GM12878 (cell line): ENCODE measurements around the gene SNX3. TPM values are rescaled to one million over a fixed set of nuclear protein-coding genes. Genes with fewer than 3 reads are reported as not detected.

Experiments used
- ATAC-seq: fragments of 200-7000 bp; cut with Tn5 transposase; 3 replicates; pipeline ENCODE4 v1.9.1; 2020; ENCODE audit warnings: mild to moderate bottlenecking, moderate library complexity
- BruUV-seq: library from RNA; stranded (reverse); fragments of 400-500 nt; replicated peaks from 2 replicates; lab custom pipeline; 2021; lab: Mats Ljungman, UMichigan
- CTCF ChIA-PET: fragments of 300-600 bp; sonication (Branson Sonifier 250); formaldehyde crosslinking; extraction: SDS; loops from one replicate; lab custom pipeline; 2021; ENCODE audit warnings: inconsistent platforms; lab: Yijun Ruan, JAX
- POLR2A ChIA-PET: fragments of 350-600 bp; formaldehyde crosslinking; extraction: SDS; loops from one replicate; lab custom pipeline; 2021; ENCODE audit warnings: inconsistent platforms; lab: Charles Lee
- RAD21 ChIA-PET: fragments of 300-600 bp; sonication (Branson Sonifier 250); formaldehyde crosslinking; loops from one replicate; lab custom pipeline; 2023; ENCODE audit warnings: antibody characterized with exemption; ENCODE audit not compliant: unreplicated experiment; lab: Charles Lee
- SMC1A ChIA-PET: fragments of 300-600 bp; sonication (Branson Sonifier 250); formaldehyde crosslinking; loops from one replicate; lab custom pipeline; 2023; ENCODE audit not compliant: unreplicated experiment, uncharacterized antibody; lab: Charles Lee
- DNase-seq: peaks from one replicate; pipeline ENCODE4 v3.0.0-alpha.2; 2011; ENCODE audit warnings: low read depth, low spot score
- FAIRE-seq: peaks from 3 replicates; lab custom pipeline; 2011; peaks lifted over from hg19 to GRCh38; lab: Jason Lieb, UNC
- H2AFZ ChIP-seq: 2 replicates; pipeline ENCODE4 v1.6.0; 2011; ENCODE audit warnings: low read depth, low read length, control low read depth; ENCODE audit not compliant: control insufficient read depth
- H3K27ac ChIP-seq: 2 replicates; pipeline ENCODE4 v1.5.1; 2011; ENCODE audit warnings: control low read depth; ENCODE audit not compliant: control insufficient read depth, insufficient read depth
- H3K27me3 ChIP-seq, 2 experiments: replicated peaks in 1 of 2; 2 replicates each; pipeline versions ENCODE4 v1.6.0 to v1.6.1; 2011; ENCODE audit warnings: low read length in 1 of 2; ENCODE audit not compliant: control insufficient read depth in 2 of 2, insufficient read depth in 2 of 2
- H3K36me3 ChIP-seq, 2 experiments: 2 replicates each; pipeline ENCODE4 v1.5.1; 2011; ENCODE audit warnings: low read length in 1 of 2; ENCODE audit not compliant: control insufficient read depth in 2 of 2, insufficient read depth in 2 of 2
- H3K4me1 ChIP-seq: 2 replicates; pipeline ENCODE4 v1.6.1; 2011; ENCODE audit warnings: mild to moderate bottlenecking, low read length, moderate library complexity, mixed read lengths; ENCODE audit not compliant: control insufficient read depth, insufficient read depth
- H3K4me2 ChIP-seq: 2 replicates; pipeline ENCODE4 v1.6.0; 2011; ENCODE audit warnings: control low read depth; ENCODE audit not compliant: control insufficient read depth, insufficient read depth
- H3K4me3 ChIP-seq: fragments of 200-600 bp; sonication (generic); 2 replicates; pipeline ENCODE4 v1.5.1; 2016
- H3K79me2 ChIP-seq: 2 replicates; pipeline ENCODE4 v1.6.0; 2011; ENCODE audit warnings: low read length; ENCODE audit not compliant: control insufficient read depth, insufficient read depth
- H3K9ac ChIP-seq: 2 replicates; pipeline ENCODE4 v1.8.0; 2011; ENCODE audit warnings: low read length, control low read depth, mixed read lengths; ENCODE audit not compliant: control insufficient read depth, insufficient read depth
- H3K9me3 ChIP-seq: replicated peaks from 3 replicates; pipeline ENCODE4 v1.5.1; 2011; ENCODE audit warnings: mild to moderate bottlenecking, low read length; ENCODE audit not compliant: control insufficient read depth, insufficient read depth
- H4K20me1 ChIP-seq: 2 replicates; pipeline ENCODE4 v1.6.0; 2011; ENCODE audit not compliant: control insufficient read depth, insufficient read depth
- ASH2L ChIP-seq: fragments of 300-600, 200-600 bp; sonication (generic); IDR thresholded peaks from 2 replicates; pipeline ENCODE4 v1.6.1; 2017; ENCODE audit warnings: low read depth, mild to moderate bottlenecking, borderline replicate concordance
- MYB ChIP-seq: fragments of 150-350 bp; IDR thresholded peaks from 2 replicates; pipeline ENCODE4 v1.6.1; 2014; ENCODE audit warnings: mild to moderate bottlenecking, low read depth, low read length, borderline replicate concordance
- SREBF2 ChIP-seq: IDR thresholded peaks from 2 replicates; pipeline ENCODE4 v1.6.1; 2012; ENCODE audit warnings: mild to moderate bottlenecking, low read length
- SUZ12 ChIP-seq: fragments of 200-600 bp; sonication (generic); IDR thresholded peaks from one replicate; pipeline ENCODE4 v1.6.1; 2018; ENCODE audit warnings: antibody characterized with exemption, mild to moderate bottlenecking; ENCODE audit not compliant: unreplicated experiment
- WGBS: methylation state at CpG from one replicate; pipeline ENCODE4 v1.1.6; 2016; ENCODE audit warnings: low lambda C conversion rate; ENCODE audit not compliant: insufficient replicate concordance, insufficient coverage; ENCODE audit errors: missing lambda C conversion rate; 5-methylcytosine and 5-hydroxymethylcytosine counted together
- in situ Hi-C: fragments of 300-500 bp; cut with MboI; formaldehyde crosslinking; loops from 9 replicates; pipeline ENCODE4 v1.14.3; 2018; ENCODE audit warnings: mixed read lengths
- intact Hi-C: fragments of 100-400 bp; cut with micrococcal nuclease; formaldehyde crosslinking; loops from one replicate; pipeline ENCODE4 v1.14.2; 2022; ENCODE audit not compliant: unreplicated experiment
- polyA plus RNA-seq, 11 experiments: library from polyadenylated mRNA; depleted of rRNA in 4 of 11; unstranded in 6 of 11; stranded (reverse) in 5 of 11; fragments of >200 nt; fragmentation: Nextera tagmentation in 4 of 11; fragmentation: Illumina TruSeq in 1 of 11; extraction: Ambion mirVana in 4 of 11; extraction: Trizol in 1 of 11; gene quantifications; 1 replicate in 1 of 11; 2 replicates in 10 of 11; pipeline versions ENCODE4 v1.2.1 to v1.2.3, GENCODE V29; 2011 to 2016; ENCODE audit warnings: inconsistent platforms in 2 of 11, missing spikeins in 2 of 11, low read depth in 1 of 11
- total RNA-seq, 4 experiments: library from RNA; depleted of rRNA in 3 of 4; stranded (reverse); fragments of >200 nt in 3 of 4; fragmentation: Illumina TruSeq in 1 of 4; extraction: Trizol in 1 of 4; gene quantifications; 2 replicates each; pipeline versions ENCODE4 v1.2.1 to v1.2.3, GENCODE V29; 2013 to 2021

The SNX3 gene
- total and polyA plus RNA-seq, 10 of the 15 experiments (the other 5 are each of a cell fraction or from before 2014, with no cell fraction given) = 43.7 to 297 (median 95.6) TPM

DNA sequence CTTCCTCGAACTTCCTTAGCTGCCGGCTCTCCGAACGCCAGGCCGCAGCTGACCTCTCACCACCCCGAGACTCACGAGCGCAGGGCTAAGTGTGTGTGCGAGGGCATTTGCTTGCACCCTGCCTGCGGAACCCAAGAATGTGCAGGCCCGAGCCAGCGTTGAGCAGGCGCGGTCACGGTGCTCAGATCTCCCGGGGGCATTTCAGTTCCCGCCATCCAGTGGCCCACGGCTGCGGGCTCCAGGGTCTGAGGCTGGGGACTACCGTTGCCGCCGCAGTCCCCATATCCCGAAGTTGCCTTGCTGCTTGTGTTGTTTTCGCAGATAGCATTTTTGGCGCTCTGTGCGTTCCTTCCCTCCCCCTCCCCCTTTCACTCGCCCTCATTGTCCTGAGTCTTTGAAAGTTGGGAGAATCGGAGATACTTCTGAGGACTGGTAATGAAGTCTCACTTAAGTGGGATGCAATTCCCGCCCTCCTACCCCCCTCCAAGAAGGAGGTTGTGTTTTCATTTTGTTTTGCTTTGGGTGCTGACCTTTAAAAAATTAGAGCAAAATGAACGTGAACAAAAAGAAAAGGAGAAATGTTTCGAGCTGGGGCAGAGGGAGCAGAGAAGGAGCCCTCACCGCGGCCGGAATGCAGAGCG is 93.3 kb downstream of the SNX3 start:
- no TSS peak for BruUV-seq
- intact Hi-C loops = no loop called here
- CTCF ChIA-PET = no interaction called here
- H3K27ac ChIP-seq = no peak overlapping the region
- no peaks in the 10 kb centered on the region for H3K79me2 ChIP-seq
- POLR2A ChIA-PET = no interaction called here
- no peaks in the 10 kb centered on the region for H3K36me3 ChIP-seq
- no peak overlapping the region for H3K9ac ChIP-seq
- H2AFZ ChIP-seq = no peak overlapping the region
- no peaks in the 10 kb centered on the region for H4K20me1 ChIP-seq
- peaks cover 38 to 42% of the 10 kb centered on the region in 2 experiments for H3K27me3 ChIP-seq
- in situ Hi-C loops = no loop called here
- no peaks in the 10 kb centered on the region for H3K4me1 ChIP-seq
- no peak overlapping the region for H3K4me2 ChIP-seq
- no peak for FAIRE-seq
- TF ChIP-seq ASH2L = no peak
- H3K9me3 ChIP-seq = no peaks in the 10 kb centered on the region; the same call in 2 of the 3 replicates
- DNase-seq = no peak
- SMC1A ChIA-PET = no interaction called here
- WGBS = 13% methylated on average over 35 of the region's 35 CpGs
- no peak for ATAC-seq
- RAD21 ChIA-PET = no interaction called here
- H3K4me3 ChIP-seq = no peak overlapping the region

GRCh38 chr6:108166664-108167448 is 94.0 kb downstream of the SNX3 start:
- no peaks in the 10 kb centered on the region for H3K79me2 ChIP-seq
- BruUV-seq = no TSS peak
- TF ChIP-seq SUZ12 (peak; percentile 3), MYB (no peak), SREBF2 (no peak)
- no peak overlapping the region for H3K4me3 ChIP-seq
- CTCF ChIA-PET = no interaction called here
- H3K27me3 ChIP-seq = peaks cover 36 to 38% of the 10 kb centered on the region in 2 experiments
- ATAC-seq (no peak), DNase-seq (no peak), FAIRE-seq (no peak)
- H4K20me1 ChIP-seq = no peaks in the 10 kb centered on the region
- SMC1A ChIA-PET = no interaction called here
- no peaks in the 10 kb centered on the region for H3K36me3 ChIP-seq
- in situ Hi-C loops = no loop called here
- RAD21 ChIA-PET = no interaction called here
- no peak overlapping the region for H2AFZ ChIP-seq
- H3K4me1 ChIP-seq = no peaks in the 10 kb centered on the region
- WGBS = 32% methylated on average over 49 of the region's 58 CpGs
- no peak overlapping the region for H3K27ac ChIP-seq
- no peak overlapping the region for H3K9ac ChIP-seq
- intact Hi-C loops = no loop called here
- no peak overlapping the region for H3K4me2 ChIP-seq
- POLR2A ChIA-PET = no interaction called here
- H3K9me3 ChIP-seq = no peaks in the 10 kb centered on the region; the same call in 2 of the 3 replicates
